ENCODE results near the gene MARCKS. TPM values are rescaled to one million over a fixed set of nuclear protein-coding genes. Genes with fewer than 3 reads are reported as not detected.

The MARCKS gene
- total and polyA plus RNA-seq, 4 donors = 7.7 to 75.6 (median 28.5) TPM

DNA sequence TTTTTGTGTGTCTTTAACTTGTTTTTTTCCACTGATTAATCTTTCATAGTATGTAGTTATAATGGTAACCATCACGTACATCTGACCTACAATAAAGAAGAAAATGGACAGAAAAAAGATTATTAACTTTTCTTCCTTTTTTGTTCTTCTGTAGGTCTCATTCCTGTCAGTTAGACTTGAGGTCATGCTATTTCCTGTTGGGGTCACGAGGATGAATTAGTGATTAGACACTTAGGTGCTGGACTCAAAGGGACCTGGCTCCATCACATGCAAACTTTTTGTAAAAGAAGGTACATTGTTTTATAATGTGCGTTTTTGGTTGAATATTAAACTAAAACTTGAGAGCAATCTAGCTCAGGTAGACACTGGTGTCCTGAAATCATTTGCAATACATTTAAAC is 14.8 kb downstream of the MARCKS start:
- peaks cover 1% of the 10 kb centered on the region for H3K9me3 ChIP-seq (ENCODE audit: control insufficient read depth, low read length)
- DNase-seq (no peak), ATAC-seq (ENCODE audit: low FRiP score) (no peak)
- intact Hi-C loops (cut with DNase I) = no loop called here
- peaks cover 0 to 1% of the 10 kb centered on the region in 2 donors for H3K4me1 ChIP-seq (ENCODE audit: control insufficient read depth in 1 of 2, insufficient read depth in 2 of 2, low read length in 2 of 2)
- H3K4me3 ChIP-seq (ENCODE audit: low read length in 2 of 2) = no peak overlapping the region
- no peaks in the 10 kb centered on the region for H3K27me3 ChIP-seq (ENCODE audit: control insufficient read depth in 1 of 2, insufficient read depth in 2 of 2, low read length in 1 of 2)
- H3K36me3 ChIP-seq (ENCODE audit: control insufficient read depth in 1 of 2, insufficient read depth in 2 of 2, low read length in 1 of 2) = no peaks in the 10 kb centered on the region
- 91 to 92% methylated on average over 3 of the region's 3 CpGs for WGBS, 2 donors
- H3K27ac ChIP-seq (ENCODE audit: low read depth in 1 of 2, low read length in 2 of 2) = no peak overlapping the region

DNA sequence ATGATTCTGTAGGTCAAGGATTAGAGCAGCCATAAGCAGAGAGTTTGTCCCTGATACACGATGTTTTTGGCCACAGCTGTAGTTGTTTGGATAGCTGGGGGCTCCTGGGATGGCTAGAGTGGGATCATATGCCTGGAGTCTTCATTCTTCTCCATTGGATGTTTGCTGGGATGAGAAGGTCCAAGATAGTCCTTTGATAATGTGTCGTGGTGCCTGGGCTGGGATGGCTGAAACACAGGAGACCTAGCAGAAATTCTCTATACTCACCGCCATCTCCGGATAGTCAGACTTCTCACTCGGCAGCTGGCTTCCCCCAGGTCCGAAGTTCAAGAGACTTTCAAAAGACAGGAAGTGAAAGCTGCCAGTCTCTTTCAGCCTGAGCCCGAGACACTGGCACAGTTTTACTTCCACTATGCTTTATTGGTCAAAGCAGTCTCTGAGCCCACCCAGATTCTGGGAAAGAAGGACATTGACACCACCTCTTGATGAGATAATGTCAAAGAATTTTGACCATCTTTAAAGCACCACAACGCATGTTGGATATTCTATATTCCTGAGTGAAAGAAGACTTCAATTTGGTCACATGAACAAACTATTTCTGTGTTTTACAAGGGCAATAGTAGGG is 16.0 kb downstream of the MARCKS start:
- Histone ChIP-seq H3K4me1 (ENCODE audit: control insufficient read depth in 1 of 2, insufficient read depth in 2 of 2, low read length in 2 of 2) (peaks cover 0 to under 1% of the 10 kb centered on the region in 2 donors), H3K36me3 (ENCODE audit: control insufficient read depth in 1 of 2, insufficient read depth in 2 of 2, low read length in 1 of 2) (no peaks in the 10 kb centered on the region), H3K27ac (ENCODE audit: low read depth in 1 of 2, low read length in 2 of 2) (no peak overlapping the region), H3K4me3 (ENCODE audit: low read length in 2 of 2) (no peak overlapping the region), H3K9me3 (ENCODE audit: control insufficient read depth, low read length) (peaks cover under 1% of the 10 kb centered on the region), H3K27me3 (ENCODE audit: control insufficient read depth in 1 of 2, insufficient read depth in 2 of 2, low read length in 1 of 2) (no peaks in the 10 kb centered on the region)
- peak; percentile 63 for ATAC-seq (ENCODE audit: low FRiP score)
- WGBS, 2 donors = 44 to 56% methylated on average over 8 of the region's 8 CpGs
- intact Hi-C loops (cut with DNase I) = no loop called here
- DNase-seq = peak in 1 of 2 donors; percentile 68

GRCh38 chr6:113875470-113875869 is 18.3 kb downstream of the MARCKS start:
- Histone ChIP-seq H3K27me3 (ENCODE audit: control insufficient read depth in 1 of 2, insufficient read depth in 2 of 2, low read length in 1 of 2) (no peaks in the 10 kb centered on the region), H3K4me3 (ENCODE audit: low read length in 2 of 2) (no peak overlapping the region), H3K27ac (ENCODE audit: low read depth in 1 of 2, low read length in 2 of 2) (no peak overlapping the region), H3K4me1 (ENCODE audit: control insufficient read depth in 1 of 2, insufficient read depth in 2 of 2, low read length in 2 of 2) (no peaks in the 10 kb centered on the region), H3K36me3 (ENCODE audit: control insufficient read depth in 1 of 2, insufficient read depth in 2 of 2, low read length in 1 of 2) (no peaks in the 10 kb centered on the region), H3K9me3 (ENCODE audit: control insufficient read depth, low read length) (no peaks in the 10 kb centered on the region)
- WGBS, 2 donors = 79 to 84% methylated on average over 2 of the region's 2 CpGs
- DNase-seq (no peak), ATAC-seq (ENCODE audit: low FRiP score) (no peak)
- intact Hi-C loops (cut with DNase I) = no loop called here

- no peak for DNase-seq
- H3K4me3 ChIP-seq (ENCODE audit: low read length in 2 of 2) = no peak overlapping the region
- 50 to 64% methylated on average over 1 of the region's 1 CpG for WGBS, 2 donors
Observed at GRCh38 chr6:113876695-113877094, 19.6 kb downstream of the MARCKS start.

DNA sequence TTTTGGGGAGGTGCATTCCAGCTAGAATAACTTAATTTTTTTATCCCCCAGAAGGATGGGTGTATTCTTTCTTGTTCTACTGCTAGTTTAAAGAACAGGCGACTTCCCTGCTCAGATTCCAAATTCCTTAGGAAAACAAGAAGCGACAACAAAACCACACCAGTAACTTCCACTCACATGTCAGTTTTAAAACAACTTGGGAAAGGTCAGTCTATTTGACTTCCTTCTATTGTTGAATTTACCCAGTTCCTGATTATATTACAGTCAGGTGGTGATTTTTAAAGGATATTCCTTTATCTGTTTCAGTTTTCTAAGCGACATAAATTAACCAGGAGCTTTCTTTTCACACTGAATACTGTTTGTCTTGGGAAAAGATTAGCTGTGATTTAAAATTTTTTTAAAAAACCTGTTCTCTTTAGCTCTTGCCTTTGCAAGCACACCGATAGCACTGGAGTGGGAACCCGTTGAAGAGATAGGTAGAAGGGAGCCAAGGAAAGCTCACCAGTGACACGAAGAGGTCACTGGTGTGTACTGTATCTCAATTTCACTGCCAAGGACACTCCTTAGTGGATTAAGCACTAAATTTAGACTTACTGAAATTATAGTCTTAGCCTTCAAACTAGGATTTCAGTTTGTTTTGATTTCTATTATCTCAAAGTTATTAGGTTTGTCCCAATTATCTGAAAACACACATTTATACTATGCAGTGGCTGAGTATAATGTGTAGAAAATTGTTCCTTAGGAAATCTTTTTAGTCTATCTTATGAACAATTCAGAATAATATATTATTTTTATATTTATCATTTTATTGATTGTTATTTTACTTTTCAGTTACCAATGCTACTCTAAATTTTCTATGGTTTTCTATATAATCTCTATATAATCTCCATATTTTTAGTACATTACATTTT is 22.3 kb downstream of the MARCKS start:
- DNase-seq (no peak), ATAC-seq (ENCODE audit: low FRiP score) (peak; percentile 89)
- 25% methylated on average over 6 of the region's 6 CpGs for WGBS, 2 donors
- H3K36me3 ChIP-seq (ENCODE audit: control insufficient read depth in 1 of 2, insufficient read depth in 2 of 2, low read length in 1 of 2) = no peaks in the 10 kb centered on the region
- no peaks in the 10 kb centered on the region for H3K4me1 ChIP-seq (ENCODE audit: control insufficient read depth in 1 of 2, insufficient read depth in 2 of 2, low read length in 2 of 2)
- H3K9me3 ChIP-seq (ENCODE audit: control insufficient read depth, low read length) = no peaks in the 10 kb centered on the region
- intact Hi-C loops (cut with DNase I) = no loop called here
- no peaks in the 10 kb centered on the region for H3K27me3 ChIP-seq (ENCODE audit: control insufficient read depth in 1 of 2, insufficient read depth in 2 of 2, low read length in 1 of 2)
- no peak overlapping the region for H3K4me3 ChIP-seq (ENCODE audit: low read length in 2 of 2)
- H3K27ac ChIP-seq (ENCODE audit: low read depth in 1 of 2, low read length in 2 of 2) = no peak overlapping the region

More at GRCh38 chr6:113876695-113877094, 19.6 kb downstream of the MARCKS start:
- no peak overlapping the region for H3K27ac ChIP-seq (ENCODE audit: low read depth in 1 of 2, low read length in 2 of 2)
- intact Hi-C loops (cut with DNase I) = no loop called here
- H3K36me3 ChIP-seq (ENCODE audit: control insufficient read depth in 1 of 2, insufficient read depth in 2 of 2, low read length in 1 of 2) = no peaks in the 10 kb centered on the region
- no peaks in the 10 kb centered on the region for H3K9me3 ChIP-seq (ENCODE audit: control insufficient read depth, low read length)
- no peak for ATAC-seq (ENCODE audit: low FRiP score)
- no peaks in the 10 kb centered on the region for H3K27me3 ChIP-seq (ENCODE audit: control insufficient read depth in 1 of 2, insufficient read depth in 2 of 2, low read length in 1 of 2)
- H3K4me1 ChIP-seq (ENCODE audit: control insufficient read depth in 1 of 2, insufficient read depth in 2 of 2, low read length in 2 of 2) = no peaks in the 10 kb centered on the region

GRCh38 chr6:113881478-113881980 is 24.4 kb downstream of the MARCKS start:
- DNase-seq (no peak), ATAC-seq (ENCODE audit: low FRiP score) (no peak)
- 45 to 48% methylated on average over 2 of the region's 2 CpGs for WGBS, 2 donors
- intact Hi-C loops (cut with DNase I) = no loop called here
- Histone ChIP-seq H3K4me1 (ENCODE audit: control insufficient read depth in 1 of 2, insufficient read depth in 2 of 2, low read length in 2 of 2) (no peaks in the 10 kb centered on the region), H3K9me3 (ENCODE audit: control insufficient read depth, low read length) (no peaks in the 10 kb centered on the region), H3K4me3 (ENCODE audit: low read length in 2 of 2) (no peak overlapping the region), H3K27me3 (ENCODE audit: control insufficient read depth in 1 of 2, insufficient read depth in 2 of 2, low read length in 1 of 2) (no peaks in the 10 kb centered on the region), H3K36me3 (ENCODE audit: control insufficient read depth in 1 of 2, insufficient read depth in 2 of 2, low read length in 1 of 2) (no peaks in the 10 kb centered on the region), H3K27ac (ENCODE audit: low read depth in 1 of 2, low read length in 2 of 2) (no peak overlapping the region)

GRCh38 chr6:113882336-113883022 is 25.3 kb downstream of the MARCKS start:
- no peak for ATAC-seq (ENCODE audit: low FRiP score)
- H3K9me3 ChIP-seq (ENCODE audit: control insufficient read depth, low read length) = no peaks in the 10 kb centered on the region
- H3K4me3 ChIP-seq (ENCODE audit: low read length in 2 of 2) = no peak overlapping the region
- H3K27ac ChIP-seq (ENCODE audit: low read depth in 1 of 2, low read length in 2 of 2) = no peak overlapping the region
- H3K27me3 ChIP-seq (ENCODE audit: control insufficient read depth in 1 of 2, insufficient read depth in 2 of 2, low read length in 1 of 2) = no peaks in the 10 kb centered on the region
- 94 to 96% methylated on average over 2 of the region's 2 CpGs for WGBS, 2 donors
- H3K36me3 ChIP-seq (ENCODE audit: control insufficient read depth in 1 of 2, insufficient read depth in 2 of 2, low read length in 1 of 2) = no peaks in the 10 kb centered on the region
- intact Hi-C loops (cut with DNase I) = no loop called here
- no peak for DNase-seq
- H3K4me1 ChIP-seq (ENCODE audit: control insufficient read depth in 1 of 2, insufficient read depth in 2 of 2, low read length in 2 of 2) = no peaks in the 10 kb centered on the region

- no peaks in the 10 kb centered on the region for H3K4me1 ChIP-seq (ENCODE audit: control insufficient read depth in 1 of 2, insufficient read depth in 2 of 2, low read length in 2 of 2)
- H3K27me3 ChIP-seq (ENCODE audit: control insufficient read depth in 1 of 2, insufficient read depth in 2 of 2, low read length in 1 of 2) = no peaks in the 10 kb centered on the region
- H3K36me3 ChIP-seq (ENCODE audit: control insufficient read depth in 1 of 2, insufficient read depth in 2 of 2, low read length in 1 of 2) = no peaks in the 10 kb centered on the region
- H3K4me3 ChIP-seq (ENCODE audit: low read length in 2 of 2) = no peak overlapping the region
- no peak overlapping the region for H3K27ac ChIP-seq (ENCODE audit: low read depth in 1 of 2, low read length in 2 of 2)
- DNase-seq (no peak), ATAC-seq (ENCODE audit: low FRiP score) (no peak)
- intact Hi-C loops (cut with DNase I) = no loop called here
- no peaks in the 10 kb centered on the region for H3K9me3 ChIP-seq (ENCODE audit: control insufficient read depth, low read length)
- WGBS, 2 donors = 89 to 91% methylated on average over 2 of the region's 2 CpGs
Observed at GRCh38 chr6:113884011-113884410, 26.9 kb downstream of the MARCKS start.
